GM12878 (cell line): Measurements from ENCODE around the gene SLC15A1. TPM values are rescaled to one million over a fixed set of nuclear protein-coding genes. Genes with fewer than 3 reads are reported as not detected.

ENCODE experiments used
- ATAC-seq: fragments of 200-7000 bp; cut with Tn5 transposase; 3 replicates; pipeline ENCODE4 v1.9.1; 2020; ENCODE audit warnings: mild to moderate bottlenecking, moderate library complexity
- BruUV-seq: library from RNA; stranded (reverse); fragments of 400-500 nt; replicated peaks from 2 replicates; lab custom pipeline; 2021; lab: Mats Ljungman, UMichigan
- CTCF ChIA-PET: fragments of 300-600 bp; sonication (Branson Sonifier 250); formaldehyde crosslinking; extraction: SDS; loops from one replicate; lab custom pipeline; 2021; ENCODE audit warnings: inconsistent platforms; lab: Yijun Ruan, JAX
- POLR2A ChIA-PET: fragments of 350-600 bp; formaldehyde crosslinking; extraction: SDS; loops from one replicate; lab custom pipeline; 2021; ENCODE audit warnings: inconsistent platforms; lab: Charles Lee
- RAD21 ChIA-PET: fragments of 300-600 bp; sonication (Branson Sonifier 250); formaldehyde crosslinking; loops from one replicate; lab custom pipeline; 2023; ENCODE audit warnings: antibody characterized with exemption; ENCODE audit not compliant: unreplicated experiment; lab: Charles Lee
- SMC1A ChIA-PET: fragments of 300-600 bp; sonication (Branson Sonifier 250); formaldehyde crosslinking; loops from one replicate; lab custom pipeline; 2023; ENCODE audit not compliant: unreplicated experiment, uncharacterized antibody; lab: Charles Lee
- DNase-seq: peaks from one replicate; pipeline ENCODE4 v3.0.0-alpha.2; 2011; ENCODE audit warnings: low read depth, low spot score
- FAIRE-seq: peaks from 3 replicates; lab custom pipeline; 2011; peaks lifted over from hg19 to GRCh38; lab: Jason Lieb, UNC
- H2AFZ ChIP-seq: 2 replicates; pipeline ENCODE4 v1.6.0; 2011; ENCODE audit warnings: low read depth, low read length, control low read depth; ENCODE audit not compliant: control insufficient read depth
- H3K27ac ChIP-seq: 2 replicates; pipeline ENCODE4 v1.5.1; 2011; ENCODE audit warnings: control low read depth; ENCODE audit not compliant: control insufficient read depth, insufficient read depth
- H3K27me3 ChIP-seq, 2 experiments: replicated peaks in 1 of 2; 2 replicates each; pipeline versions ENCODE4 v1.6.0 to v1.6.1; 2011; ENCODE audit warnings: low read length in 1 of 2; ENCODE audit not compliant: control insufficient read depth in 2 of 2, insufficient read depth in 2 of 2
- H3K36me3 ChIP-seq, 2 experiments: 2 replicates each; pipeline ENCODE4 v1.5.1; 2011; ENCODE audit warnings: low read length in 1 of 2; ENCODE audit not compliant: control insufficient read depth in 2 of 2, insufficient read depth in 2 of 2
- H3K4me1 ChIP-seq: 2 replicates; pipeline ENCODE4 v1.6.1; 2011; ENCODE audit warnings: mild to moderate bottlenecking, low read length, moderate library complexity, mixed read lengths; ENCODE audit not compliant: control insufficient read depth, insufficient read depth
- H3K4me2 ChIP-seq: 2 replicates; pipeline ENCODE4 v1.6.0; 2011; ENCODE audit warnings: control low read depth; ENCODE audit not compliant: control insufficient read depth, insufficient read depth
- H3K4me3 ChIP-seq: fragments of 200-600 bp; sonication (generic); 2 replicates; pipeline ENCODE4 v1.5.1; 2016
- H3K79me2 ChIP-seq: 2 replicates; pipeline ENCODE4 v1.6.0; 2011; ENCODE audit warnings: low read length; ENCODE audit not compliant: control insufficient read depth, insufficient read depth
- H3K9ac ChIP-seq: 2 replicates; pipeline ENCODE4 v1.8.0; 2011; ENCODE audit warnings: low read length, control low read depth, mixed read lengths; ENCODE audit not compliant: control insufficient read depth, insufficient read depth
- H3K9me3 ChIP-seq: replicated peaks from 3 replicates; pipeline ENCODE4 v1.5.1; 2011; ENCODE audit warnings: mild to moderate bottlenecking, low read length; ENCODE audit not compliant: control insufficient read depth, insufficient read depth
- H4K20me1 ChIP-seq: 2 replicates; pipeline ENCODE4 v1.6.0; 2011; ENCODE audit not compliant: control insufficient read depth, insufficient read depth
- BHLHE40 ChIP-seq, 2 experiments: fragments of 450-650 bp in 1 of 2; IDR thresholded peaks; 2 replicates each; pipeline ENCODE4 v1.6.1; 2011 to 2017; ENCODE audit warnings: low read depth in 2 of 2, borderline replicate concordance in 1 of 2, improper control_type of control experiment in 1 of 2, low read length in 1 of 2, mild to moderate bottlenecking in 1 of 2
- ESRRA ChIP-seq: IDR thresholded peaks from 2 replicates; pipeline ENCODE4 v1.6.1; 2012; ENCODE audit warnings: mild to moderate bottlenecking, low read length, improper control_type of control experiment
- IRF5 ChIP-seq: fragments of 450-650 bp; IDR thresholded peaks from 2 replicates; pipeline ENCODE4 v1.6.1; 2017; ENCODE audit warnings: borderline replicate concordance
- NR2F1 ChIP-seq: fragments of 450-650 bp; conservative IDR thresholded peaks from 2 replicates; pipeline ENCODE4 v1.6.1; 2017; ENCODE audit warnings: mild to moderate bottlenecking
- PKNOX1 ChIP-seq: fragments of 450-650 bp; IDR thresholded peaks from 2 replicates; pipeline ENCODE4 v1.6.1; 2016; ENCODE audit warnings: mild to moderate bottlenecking
- RCOR1 ChIP-seq: conservative IDR thresholded peaks from 2 replicates; pipeline ENCODE4 v1.6.1; 2012; ENCODE audit warnings: low read depth, low read length, improper control_type of control experiment
- SP1 ChIP-seq: IDR thresholded peaks from one replicate; pipeline ENCODE4 v1.6.1; 2011; ENCODE audit warnings: low read depth, low read length
- ZNF274 ChIP-seq: IDR thresholded peaks from one replicate; pipeline ENCODE4 v1.8.0; 2011; ENCODE audit not compliant: insufficient read length, insufficient read depth
- WGBS: methylation state at CpG from one replicate; pipeline ENCODE4 v1.1.6; 2016; ENCODE audit warnings: low lambda C conversion rate; ENCODE audit not compliant: insufficient replicate concordance, insufficient coverage; ENCODE audit errors: missing lambda C conversion rate; 5-methylcytosine and 5-hydroxymethylcytosine counted together
- in situ Hi-C: fragments of 300-500 bp; cut with MboI; formaldehyde crosslinking; loops from 9 replicates; pipeline ENCODE4 v1.14.3; 2018; ENCODE audit warnings: mixed read lengths
- intact Hi-C: fragments of 100-400 bp; cut with micrococcal nuclease; formaldehyde crosslinking; loops from one replicate; pipeline ENCODE4 v1.14.2; 2022; ENCODE audit not compliant: unreplicated experiment
- polyA plus RNA-seq, 11 experiments: library from polyadenylated mRNA; depleted of rRNA in 4 of 11; unstranded in 6 of 11; stranded (reverse) in 5 of 11; fragments of >200 nt; fragmentation: Nextera tagmentation in 4 of 11; fragmentation: Illumina TruSeq in 1 of 11; extraction: Ambion mirVana in 4 of 11; extraction: Trizol in 1 of 11; gene quantifications; 1 replicate in 1 of 11; 2 replicates in 10 of 11; pipeline versions ENCODE4 v1.2.1 to v1.2.3, GENCODE V29; 2011 to 2016; ENCODE audit warnings: inconsistent platforms in 2 of 11, missing spikeins in 2 of 11, low read depth in 1 of 11
- total RNA-seq, 4 experiments: library from RNA; depleted of rRNA in 3 of 4; stranded (reverse); fragments of >200 nt in 3 of 4; fragmentation: Illumina TruSeq in 1 of 4; extraction: Trizol in 1 of 4; gene quantifications; 2 replicates each; pipeline versions ENCODE4 v1.2.1 to v1.2.3, GENCODE V29; 2013 to 2021

SLC15A1 gene
- total and polyA plus RNA-seq, 10 of the 15 experiments (the other 5 are each of a cell fraction or from before 2014, with no cell fraction given): not detected

GRCh38 chr13:98688373-98688772 is 64.1 kb downstream of the SLC15A1 start:
- Histone ChIP-seq H3K9me3 (no peaks in the 10 kb centered on the region), H3K27ac (no peak overlapping the region), H3K9ac (no peak overlapping the region), H3K36me3 (no peaks in the 10 kb centered on the region), H4K20me1 (no peaks in the 10 kb centered on the region), H3K27me3 (0 out of 4 replicates have a peak, but pooled peaks cover 0 to 2% of the 10 kb centered on the region in 2 experiments), H2AFZ (no peak overlapping the region), H3K4me1 (no peaks in the 10 kb centered on the region), H3K79me2 (no peaks in the 10 kb centered on the region), H3K4me2 (no peak overlapping the region), H3K4me3 (no peak overlapping the region)
- FAIRE-seq (no peak), DNase-seq (no peak), ATAC-seq (no peak)
- BruUV-seq: no TSS peak
- ChIA-PET SMC1A (no interaction called here), CTCF (interaction anchor here (1.5 kb wide), 1 partner anchor 152 kb away, joined by 3 read pairs; no protein-coding TSS in a partner anchor), RAD21 (no interaction called here), POLR2A (no interaction called here)
- intact Hi-C loops (no loop called here), in situ Hi-C loops (no loop called here)
- WGBS: 0% methylated on average over 2 of the region's 2 CpGs
- TF ChIP-seq ZNF274 (no peak), PKNOX1 (no peak), ESRRA (no peak), IRF5 (no peak), BHLHE40 (IDR thresholded peaks at IDR 0.05; ENCODE audit: borderline replicate concordance in 1 of 2, low read depth in 2 of 2, low read length in 1 of 2) (no peak), RCOR1 (no peak), SP1 (no peak), NR2F1 (no peak)
- TF ChIP-seq, all 136 proteins: peak for 0
